HG03139 (cell line): ENCODE results near the gene CDC14B.

Source experiments
- ATAC-seq: cut with Tn5 transposase; IDR thresholded peaks from one replicate; pipeline ENCODE4 v1.9.1; 2021; ENCODE audit not compliant: unreplicated experiment

Gene CDC14B

DNA sequence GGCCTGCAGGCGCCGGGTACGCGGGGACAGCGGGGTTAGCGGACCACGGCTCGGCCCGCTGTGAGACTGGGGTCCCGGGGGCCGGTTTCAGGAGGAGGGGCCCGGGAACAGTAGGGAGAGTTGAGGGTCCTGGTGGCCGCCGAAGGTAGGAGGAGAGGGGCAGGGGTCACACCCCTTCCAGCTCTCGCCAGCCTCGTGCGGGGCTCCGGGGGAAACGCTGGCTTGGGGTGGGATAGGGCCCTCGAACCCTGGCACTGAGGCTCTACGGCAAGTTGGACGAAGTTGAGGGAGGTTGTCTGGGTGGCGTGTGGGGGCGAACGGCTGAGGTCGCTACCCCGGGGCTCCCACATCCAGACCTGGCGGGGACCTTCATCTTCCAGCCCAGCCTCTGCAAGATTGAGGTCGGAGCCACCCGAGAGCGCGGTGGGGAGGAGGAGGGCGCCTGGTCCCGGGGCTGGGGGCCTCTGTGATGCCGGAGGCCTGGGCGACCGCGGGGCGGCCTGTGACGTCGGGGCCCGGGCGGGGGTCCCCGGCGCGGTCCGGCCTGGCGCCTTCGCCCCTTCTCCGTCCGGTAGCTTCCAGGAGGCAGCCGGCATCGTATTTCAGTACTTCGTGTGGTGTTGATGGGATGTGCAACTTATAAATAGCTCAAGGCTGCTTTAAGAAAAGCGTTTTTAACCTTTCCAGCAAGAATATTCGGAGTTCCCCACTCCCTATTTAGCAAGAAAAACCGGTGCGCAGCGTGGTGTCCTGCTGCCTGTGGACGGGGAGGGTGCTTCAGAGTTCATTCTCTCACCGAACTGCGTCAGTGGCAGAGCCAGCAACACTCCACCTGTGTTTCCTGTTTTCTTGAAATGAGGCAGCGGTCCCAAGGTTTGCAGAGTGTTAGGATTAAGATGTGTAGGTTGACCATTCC lies 168.8 kb downstream of the CDC14B start:
- ATAC-seq, result no peak
